Osteocyte (in vitro differentiated cells): ENCODE measurements around the gene PLA2G4E. TPM values are rescaled to one million over a fixed set of nuclear protein-coding genes. Genes with fewer than 3 reads are reported as not detected.

Experiments
- DNase-seq: peaks from one replicate; pipeline ENCODE4 v3.0.0; 2021; ENCODE audit warnings: mixed read lengths; ENCODE audit not compliant: unreplicated experiment; ENCODE audit errors: extremely low spot score
- H3K27ac Mint-ChIP-seq: one replicate; pipeline ENCODE4 v1.8.0; 2021; ENCODE audit warnings: mild to moderate bottlenecking, mixed read lengths; ENCODE audit not compliant: unreplicated experiment
- H3K27me3 Mint-ChIP-seq: one replicate; pipeline ENCODE4 v1.8.0; 2021; ENCODE audit warnings: mixed read lengths; ENCODE audit not compliant: unreplicated experiment
- H3K36me3 Mint-ChIP-seq: one replicate; pipeline ENCODE4 v1.8.0; 2021; ENCODE audit warnings: mixed read lengths; ENCODE audit not compliant: unreplicated experiment
- H3K4me1 Mint-ChIP-seq: one replicate; pipeline ENCODE4 v1.8.0; 2021; ENCODE audit warnings: mixed read lengths; ENCODE audit not compliant: unreplicated experiment
- H3K4me3 Mint-ChIP-seq: one replicate; pipeline ENCODE4 v1.8.0; 2021; ENCODE audit warnings: mild to moderate bottlenecking, moderate library complexity, mixed read lengths; ENCODE audit not compliant: unreplicated experiment
- H3K9me3 Mint-ChIP-seq: one replicate; pipeline ENCODE4 v1.8.0; 2021; ENCODE audit warnings: mixed read lengths; ENCODE audit not compliant: unreplicated experiment
- CTCF ChIP-seq: fragments of 200-600 bp; sonication (generic); IDR thresholded peaks from 2 replicates; pipeline ENCODE4 v1.5.0; 2021; ENCODE audit warnings: antibody characterized with exemption, mild to moderate bottlenecking, moderate library complexity
- long read RNA-seq: library from polyadenylated mRNA; unstranded; transcript quantifications from one replicate; pipeline ENCODE4 v2.0.0, GENCODE V29; 2021
- total RNA-seq: library from RNA; stranded (reverse); gene quantifications from 2 replicates; pipeline ENCODE4 v1.2.1, GENCODE V29; 2021

The PLA2G4E gene
- total RNA-seq, result not detected in 2 replicates
- long read RNA-seq, result 0 reads

GRCh38 chr15:42020713-42021273 is at the start of gene PLA2G4E:
TSS of gene PLA2G4E (minus strand) at chr15:42021042. CDS start at chr15:42021030, 12 bp downstream.
- no peaks in the 10 kb centered on the region for H3K4me1 Mint-ChIP-seq
- no peak for TF ChIP-seq CTCF
- H3K27ac Mint-ChIP-seq, result no peak within 1 kb of the TSS
- H3K9me3 Mint-ChIP-seq, result peaks cover 8% of the 10 kb centered on the region
- H3K4me3 Mint-ChIP-seq, result no peak within 1 kb of the TSS
- H3K27me3 Mint-ChIP-seq, result peaks cover 34% of the 10 kb centered on the region
- H3K36me3 Mint-ChIP-seq, result peaks cover 2% of the 10 kb centered on the region
- DNase-seq, result no peak

- no peak for TF ChIP-seq CTCF
- H3K4me3 Mint-ChIP-seq, result no peak overlapping the region
- peaks cover 4% of the 10 kb centered on the region for H3K9me3 Mint-ChIP-seq
- no peak overlapping the region for H3K27ac Mint-ChIP-seq
- DNase-seq, result peak; percentile 71
- H3K27me3 Mint-ChIP-seq, result peaks cover 20% of the 10 kb centered on the region
- no peaks in the 10 kb centered on the region for H3K36me3 Mint-ChIP-seq
- peaks cover 2% of the 10 kb centered on the region for H3K4me1 Mint-ChIP-seq
Measured at GRCh38 chr15:42070279-42070975, 49.6 kb upstream of the PLA2G4E start.

GRCh38 chr15:42069496-42070278 is 48.8 kb upstream of the PLA2G4E start:
- Mint-ChIP-seq H3K36me3 (no peaks in the 10 kb centered on the region), H3K9me3 (peaks cover 4% of the 10 kb centered on the region), H3K4me3 (no peak overlapping the region), H3K27ac (no peak overlapping the region), H3K4me1 (peaks cover 2% of the 10 kb centered on the region), H3K27me3 (peaks cover 21% of the 10 kb centered on the region)
- TF ChIP-seq CTCF, result no peak
- DNase-seq, result peak; percentile 79

- Mint-ChIP-seq H3K27ac (no peak overlapping the region), H3K27me3 (peaks cover 20% of the 10 kb centered on the region), H3K36me3 (no peaks in the 10 kb centered on the region), H3K9me3 (peaks cover 4% of the 10 kb centered on the region), H3K4me3 (no peak overlapping the region), H3K4me1 (peaks cover 2% of the 10 kb centered on the region)
- no peak for DNase-seq
- TF ChIP-seq CTCF, result no peak
Measured at GRCh38 chr15:42069025-42069424, 48.2 kb upstream of the PLA2G4E start.

- Mint-ChIP-seq H3K27me3 (peaks cover 17% of the 10 kb centered on the region), H3K27ac (no peak overlapping the region), H3K4me1 (peaks cover 2% of the 10 kb centered on the region), H3K9me3 (peaks cover 4% of the 10 kb centered on the region), H3K4me3 (no peak overlapping the region), H3K36me3 (no peaks in the 10 kb centered on the region)
- DNase-seq, result peak; percentile 78
- no peak for TF ChIP-seq CTCF
Measured at GRCh38 chr15:42068601-42069000, 47.8 kb upstream of the PLA2G4E start.
